ENCODE measurements around the gene PLEK. TPM values are rescaled to one million over a fixed set of nuclear protein-coding genes. Genes with fewer than 3 reads are reported as not detected.

PLEK gene
- total and polyA plus RNA-seq, 10 of the 15 experiments (the other 5 are each of a cell fraction or from before 2014, with no cell fraction given) = 229 to 804 (median 362) TPM

GRCh38 chr2:68365087-68365486 lies at the start of gene PLEK (continued):
- TF ChIP-seq USF2 (IDR thresholded peaks at IDR 0.05; ENCODE audit: borderline replicate concordance, low read depth, low read length) = no peak
- TF ChIP-seq ZNF592 (IDR thresholded peaks at IDR 0.05) = no peak

GRCh38 chr2:68316111-68316510 lies 49.0 kb upstream of the PLEK start:
- ATAC-seq = no peak
- in situ Hi-C loops (cut with MboI) = no loop called here
- peaks cover 10 to 19% of the 10 kb centered on the region in 2 experiments for H3K27me3 ChIP-seq (replicated peaks in 1 of 2; ENCODE audit: control insufficient read depth in 2 of 2, insufficient read depth in 2 of 2, low read length in 1 of 2)
- H4K20me1 ChIP-seq (ENCODE audit: control insufficient read depth, insufficient read depth) = no peaks in the 10 kb centered on the region
- H3K79me2 ChIP-seq (ENCODE audit: control insufficient read depth, insufficient read depth, low read length) = no peaks in the 10 kb centered on the region
- no peaks in the 10 kb centered on the region for H3K36me3 ChIP-seq (ENCODE audit: control insufficient read depth in 2 of 2, insufficient read depth in 2 of 2, low read length in 1 of 2)
- H3K4me3 ChIP-seq = no peak overlapping the region
- DNase-seq (ENCODE audit: low read depth, low spot score) = no peak
- 86% methylated on average over 2 of the region's 2 CpGs for WGBS (ENCODE audit: insufficient coverage, insufficient replicate concordance, low lambda C conversion rate, missing lambda C conversion rate)
- CTCF ChIA-PET = interaction anchor here (1.3 kb wide), 1 partner anchor 28 kb away, joined by 4 read pairs; no protein-coding TSS in a partner anchor
- RAD21 ChIA-PET (ENCODE audit: unreplicated experiment) = no interaction called here
- POLR2A ChIA-PET = no interaction called here
- H2AFZ ChIP-seq (ENCODE audit: control insufficient read depth, low read depth, low read length) = no peak overlapping the region
- no peak for FAIRE-seq
- no peak overlapping the region for H3K27ac ChIP-seq (ENCODE audit: control insufficient read depth, insufficient read depth)
- no TSS peak for BruUV-seq (replicated peaks)
- intact Hi-C loops (cut with micrococcal nuclease; ENCODE audit: unreplicated experiment) = no loop called here
- H3K4me2 ChIP-seq (ENCODE audit: control insufficient read depth, insufficient read depth) = no peak overlapping the region
- H3K9me3 ChIP-seq (replicated peaks; ENCODE audit: control insufficient read depth, insufficient read depth, low read length) = no peaks in the 10 kb centered on the region
- SMC1A ChIA-PET (ENCODE audit: uncharacterized antibody, unreplicated experiment) = interaction anchor here (0.9 kb wide), 1 partner anchor 127 kb away, joined by 3 read pairs; no protein-coding TSS in a partner anchor
- peaks cover 4% of the 10 kb centered on the region for H3K4me1 ChIP-seq (ENCODE audit: control insufficient read depth, insufficient read depth, low read length)
- H3K9ac ChIP-seq (ENCODE audit: control insufficient read depth, insufficient read depth, low read length) = no peak overlapping the region
- TF ChIP-seq KDM1A (IDR thresholded peaks at IDR 0.05; ENCODE audit: borderline replicate concordance) = no peak
- no peak for TF ChIP-seq RELA (IDR thresholded peaks at IDR 0.05; ENCODE audit: borderline replicate concordance, partially characterized antibody)
- no peak for TF ChIP-seq FOS (IDR thresholded peaks at IDR 0.05; ENCODE audit: borderline replicate concordance, extremely low read depth, insufficient read length)
- no peak for TF ChIP-seq GATAD2B (conservative IDR thresholded peaks at IDR 0.05; ENCODE audit: low read depth)
- no peak for TF ChIP-seq ASH2L (IDR thresholded peaks at IDR 0.05; ENCODE audit: borderline replicate concordance, low read depth)
- TF ChIP-seq NFXL1 (IDR thresholded peaks at IDR 0.05; ENCODE audit: borderline replicate concordance) = no peak
- TF ChIP-seq ATF2 (IDR thresholded peaks at IDR 0.05; ENCODE audit: low read length) = no peak
- TF ChIP-seq RBBP5 (conservative IDR thresholded peaks at IDR 0.05) = no peak
- no peak for TF ChIP-seq NFYB (IDR thresholded peaks at IDR 0.05; ENCODE audit: insufficient read depth, low read depth, low read length)
- TF ChIP-seq CHD4 (IDR thresholded peaks at IDR 0.05) = no peak
- no peak for TF ChIP-seq LARP7 (IDR thresholded peaks at IDR 0.05)
- no peak for TF ChIP-seq SMAD1 (IDR thresholded peaks at IDR 0.05; ENCODE audit: low read depth, partially characterized antibody)
- TF ChIP-seq BMI1 (IDR thresholded peaks at IDR 0.05; ENCODE audit: borderline replicate concordance) = no peak
- no peak for TF ChIP-seq MYB (IDR thresholded peaks at IDR 0.05; ENCODE audit: borderline replicate concordance, low read depth, low read length)

Data from GM12878 (cell line).